Erythroblast (primary cell): ENCODE data around the gene FGF6.

ENCODE experiments used
- GATA1 ChIP-seq: IDR thresholded peaks from 2 replicates; pipeline ENCODE4 v1.6.1; 2011; ENCODE audit warnings: low read depth, mild to moderate bottlenecking, control low read depth, low read length, moderate library complexity
- POLR2A ChIP-seq: IDR thresholded peaks from 2 replicates; pipeline ENCODE4 v1.6.1; 2011; ENCODE audit warnings: mild to moderate bottlenecking, low read length

DNA sequence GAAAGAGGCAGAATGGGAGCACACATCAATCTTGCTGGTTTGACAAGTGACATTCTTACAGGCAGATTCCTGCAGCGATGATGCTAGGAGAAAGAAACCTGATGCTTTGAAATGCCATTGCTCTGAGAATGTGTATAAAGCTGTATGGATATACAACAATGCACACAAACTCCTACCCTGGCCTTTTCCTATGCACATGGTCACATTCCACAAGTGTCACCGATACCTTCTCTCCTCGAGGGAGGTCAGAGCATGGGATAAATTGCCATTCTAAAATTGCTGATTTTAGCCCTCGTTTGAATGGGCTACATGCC is 11.9 kb downstream of the FGF6 start:
- TF ChIP-seq POLR2A (no peak), GATA1 (no peak)
